Activated CD4-positive, alpha-beta T cell treated with anti-CD3 and anti-CD28 coated beads, Interleukin-2, amount 50 U/mL, for 48 hours (primary cell): ENCODE measurements around the gene CHD1.
"Not testable (repeated sequence)": the region's sequence is repeated elsewhere in the genome, so short reads cannot be mapped to it uniquely, and the experiment has no call there.

Source experiments
- DNase-seq, 2 experiments: peaks; one replicate each; pipeline ENCODE4 v3.0.0-alpha.2; 2020

The CHD1 gene

DNA sequence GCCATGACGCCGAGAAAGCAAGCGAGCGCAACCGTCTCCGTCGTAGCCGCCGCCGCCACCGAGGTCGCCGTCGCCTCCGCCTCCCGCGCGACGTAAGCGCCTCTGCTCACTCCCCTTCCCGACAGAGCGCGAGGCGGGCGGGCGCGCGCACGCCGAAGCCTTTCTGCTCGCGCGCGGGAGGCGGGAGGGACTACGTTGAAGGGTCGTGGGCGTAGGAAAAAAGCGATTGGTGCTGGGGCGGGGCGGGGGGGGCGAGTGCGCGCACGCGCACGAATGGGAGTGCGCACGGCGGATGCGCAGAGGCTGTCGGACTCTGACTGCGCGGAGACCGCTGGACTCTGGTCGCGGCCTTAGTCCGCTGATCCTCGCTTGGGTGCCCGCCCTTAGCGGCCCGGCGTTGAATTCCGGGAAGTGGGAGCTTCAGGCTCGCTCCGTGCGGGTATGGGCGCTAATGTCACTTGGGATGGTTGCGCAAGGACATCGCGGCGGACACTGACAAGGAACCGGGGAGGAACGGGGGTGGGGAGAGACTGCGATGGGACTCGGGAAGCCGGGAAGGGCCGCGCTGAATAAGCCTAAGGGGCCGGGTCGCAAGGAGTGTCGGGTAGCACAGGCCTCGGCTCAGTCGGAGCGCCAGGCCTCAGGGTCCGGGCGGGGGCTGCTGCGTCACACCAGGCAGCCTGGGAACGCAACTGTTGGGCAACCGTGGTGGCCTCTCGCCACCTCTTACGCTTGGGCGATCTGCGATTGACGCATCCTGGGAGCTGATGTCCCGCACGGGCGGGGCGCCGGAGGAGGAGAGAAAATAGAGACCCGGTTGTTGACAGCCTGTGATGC is at the start of gene CHD1:
CHD1 (minus strand) TSS at position 135 of the 837 bp plus-strand sequence. CDS start 2,621 bp downstream, outside the sequence.
- peak; percentile 92 to 94 for DNase-seq

- DNase-seq: no peak
Measured at GRCh38 chr5:98978528-98978927, 49.7 kb upstream of the CHD1 start.

DNA sequence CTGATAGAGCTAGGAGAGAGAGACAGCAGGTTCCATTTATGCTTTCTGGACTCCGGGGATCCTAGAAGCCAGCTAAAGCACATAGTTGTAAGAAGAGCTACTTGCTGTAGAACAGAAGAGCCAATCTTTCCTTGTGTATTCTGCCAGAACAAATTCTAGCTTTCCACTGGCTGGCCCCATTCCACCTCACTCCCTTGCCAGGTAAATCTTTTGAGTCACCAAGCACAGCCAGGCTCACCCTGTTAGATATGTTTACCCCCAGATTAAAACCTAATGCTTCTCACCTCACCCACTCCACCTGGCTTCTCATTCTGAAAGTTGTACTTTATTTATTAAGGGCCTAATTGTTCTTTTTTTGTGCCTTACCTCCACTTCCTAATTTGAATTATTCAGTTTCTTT is 48.9 kb upstream of the CHD1 start:
- no peak for DNase-seq

DNA sequence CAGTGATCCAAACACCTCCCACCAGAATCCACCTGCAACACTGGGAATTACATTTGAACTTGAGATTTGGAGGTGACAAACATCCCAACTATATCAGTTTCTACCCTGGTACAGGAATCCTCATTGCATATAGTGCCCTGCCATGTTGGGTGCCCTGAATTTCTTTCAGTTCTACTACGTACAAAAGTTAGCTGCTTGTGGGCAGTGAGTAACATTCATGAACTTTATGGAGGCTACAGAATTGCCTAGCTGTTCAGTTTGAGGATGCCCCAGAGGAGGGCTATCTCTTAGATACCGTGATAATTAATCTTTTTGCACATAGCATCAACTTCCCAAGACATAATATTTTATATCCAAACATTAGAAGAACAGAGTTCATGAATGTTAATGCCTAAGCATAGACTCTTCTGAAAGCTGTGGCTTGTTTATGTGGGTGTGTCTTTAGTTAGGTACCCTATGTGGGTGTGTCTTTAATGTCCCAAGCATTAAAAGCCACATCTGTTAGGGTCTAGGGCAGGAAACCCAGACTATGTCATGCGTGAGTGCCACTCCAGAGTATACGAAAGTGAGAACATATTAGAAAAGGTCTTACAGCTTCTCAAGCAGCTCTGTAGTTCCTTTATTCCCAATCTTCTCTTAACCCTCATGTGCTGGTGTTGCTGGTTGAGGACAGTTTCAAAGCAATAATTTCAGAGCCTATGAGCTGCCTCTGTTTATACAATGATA is 47.0 kb upstream of the CHD1 start:
- DNase-seq: no peak

DNA sequence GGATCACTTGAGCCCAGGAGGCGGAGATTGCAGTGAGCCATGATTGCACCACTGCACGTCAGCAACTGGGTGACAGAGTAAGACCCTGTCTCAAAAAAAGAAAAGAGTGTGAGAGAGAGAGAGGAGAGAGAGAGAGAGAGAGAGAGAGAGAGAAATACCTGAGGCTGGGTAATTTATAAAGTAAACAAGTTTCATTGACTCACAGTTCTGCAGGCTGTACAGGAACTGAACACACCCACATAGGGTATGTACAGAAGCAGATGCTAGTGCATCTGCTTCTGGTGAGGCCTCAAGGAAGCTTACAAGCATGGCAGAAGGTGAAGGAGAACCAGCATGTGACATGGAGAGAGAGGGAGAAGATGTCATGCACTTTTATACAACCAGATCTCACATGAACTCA is 46.4 kb upstream of the CHD1 start:
- no peak for DNase-seq

- no peak for DNase-seq
Measured at GRCh38 chr5:98969400-98969799, 40.6 kb upstream of the CHD1 start.

GRCh38 chr5:98968056-98968564 is 39.3 kb upstream of the CHD1 start:
- DNase-seq: no peak

GRCh38 chr5:98965226-98965625 is 36.4 kb upstream of the CHD1 start:
- DNase-seq: no peak

DNA sequence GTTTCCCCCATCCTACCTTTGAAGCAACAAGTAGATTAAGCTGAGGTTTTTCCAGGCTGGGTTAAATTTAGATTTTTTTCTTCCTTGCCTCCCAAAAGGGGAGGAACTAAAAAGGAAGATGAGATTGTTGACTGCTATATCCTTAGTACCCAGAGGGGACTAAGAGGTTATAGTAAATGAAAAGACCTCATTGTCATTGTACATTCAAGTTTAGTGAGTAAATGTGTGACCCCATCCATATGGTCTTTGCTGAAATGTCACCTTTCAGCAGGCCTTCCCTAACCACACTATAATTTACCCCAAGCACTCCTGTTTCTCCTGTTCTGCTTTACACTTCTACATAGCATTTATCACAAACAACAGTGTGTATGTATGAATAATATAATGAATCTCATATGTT is 35.8 kb upstream of the CHD1 start:
- no peak for DNase-seq

GRCh38 chr5:98963019-98963418 is 34.2 kb upstream of the CHD1 start:
- DNase-seq: no peak

DNA sequence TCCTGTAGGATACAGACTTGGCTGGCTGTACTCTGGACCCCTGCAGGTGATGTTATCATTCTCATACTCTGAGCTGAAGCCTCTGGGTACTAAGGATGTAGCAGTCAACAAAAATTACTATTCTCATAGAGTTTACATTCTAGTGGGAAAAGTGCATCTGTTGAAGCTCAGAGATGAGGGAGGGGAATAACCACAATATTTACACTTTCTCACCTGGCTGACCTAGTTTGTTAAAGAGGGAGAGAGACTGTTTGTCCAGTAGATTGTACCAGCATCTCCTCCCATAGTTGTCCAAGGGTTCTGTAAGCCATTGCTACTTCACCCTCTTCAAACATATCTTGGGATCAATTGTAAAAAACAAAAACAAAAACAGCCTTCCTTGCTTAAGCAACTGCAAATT is 33.8 kb upstream of the CHD1 start:
- no peak for DNase-seq

DNA sequence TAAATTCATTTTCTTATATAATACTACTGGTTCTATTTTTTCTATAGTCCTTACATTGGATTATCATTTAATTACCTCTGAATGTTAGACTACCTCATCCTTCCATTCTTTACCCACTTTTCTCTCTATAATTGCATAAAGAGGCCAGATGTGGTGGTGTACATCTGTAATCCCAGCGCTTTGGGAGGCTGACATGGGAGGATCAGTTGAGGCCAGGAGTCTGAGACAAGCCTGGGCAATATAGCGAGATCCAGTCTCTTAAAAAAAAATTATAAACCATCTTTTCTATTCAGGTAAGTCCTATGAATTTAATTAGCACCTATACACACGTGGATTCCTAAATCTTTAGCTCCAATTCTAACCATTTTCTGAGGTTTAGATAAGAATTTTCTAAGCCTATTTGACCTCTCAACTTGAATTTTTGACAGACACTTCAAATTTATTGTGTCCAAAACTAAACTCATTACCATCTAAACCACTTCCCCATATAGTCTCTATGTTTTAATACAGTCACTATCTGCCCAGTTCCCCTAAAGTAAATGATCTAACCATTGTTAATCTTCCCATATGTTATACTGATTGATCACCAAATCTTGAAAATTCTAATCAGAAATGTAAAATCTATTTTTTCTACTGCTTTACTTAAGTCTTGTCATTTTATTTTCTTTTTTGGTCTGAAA is 33.0 kb upstream of the CHD1 start:
- no peak for DNase-seq

DNA sequence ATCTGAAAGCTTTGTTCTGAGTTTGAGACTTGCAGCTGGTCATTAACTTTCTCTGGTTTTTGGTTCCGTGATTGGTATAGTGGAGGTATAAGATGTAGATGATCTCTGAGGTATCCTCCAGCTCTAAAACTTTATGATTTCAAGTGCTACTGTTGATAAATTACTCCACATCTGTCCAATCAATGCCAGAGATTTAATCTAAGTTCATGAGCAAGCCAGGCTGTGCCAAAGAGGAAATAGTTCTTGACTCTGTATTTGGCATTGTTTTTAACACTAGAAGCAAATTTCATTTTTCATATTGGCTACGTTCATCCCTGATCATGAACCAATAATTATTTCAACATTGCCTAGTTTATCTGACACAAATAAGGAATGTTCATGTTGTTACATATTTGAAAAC is 28.5 kb upstream of the CHD1 start:
- DNase-seq: no peak

GRCh38 chr5:98955888-98956287 is 27.1 kb upstream of the CHD1 start:
- not testable (repeated sequence) for DNase-seq

GRCh38 chr5:98955471-98955870 is 26.7 kb upstream of the CHD1 start:
- not testable (repeated sequence) for DNase-seq

DNA sequence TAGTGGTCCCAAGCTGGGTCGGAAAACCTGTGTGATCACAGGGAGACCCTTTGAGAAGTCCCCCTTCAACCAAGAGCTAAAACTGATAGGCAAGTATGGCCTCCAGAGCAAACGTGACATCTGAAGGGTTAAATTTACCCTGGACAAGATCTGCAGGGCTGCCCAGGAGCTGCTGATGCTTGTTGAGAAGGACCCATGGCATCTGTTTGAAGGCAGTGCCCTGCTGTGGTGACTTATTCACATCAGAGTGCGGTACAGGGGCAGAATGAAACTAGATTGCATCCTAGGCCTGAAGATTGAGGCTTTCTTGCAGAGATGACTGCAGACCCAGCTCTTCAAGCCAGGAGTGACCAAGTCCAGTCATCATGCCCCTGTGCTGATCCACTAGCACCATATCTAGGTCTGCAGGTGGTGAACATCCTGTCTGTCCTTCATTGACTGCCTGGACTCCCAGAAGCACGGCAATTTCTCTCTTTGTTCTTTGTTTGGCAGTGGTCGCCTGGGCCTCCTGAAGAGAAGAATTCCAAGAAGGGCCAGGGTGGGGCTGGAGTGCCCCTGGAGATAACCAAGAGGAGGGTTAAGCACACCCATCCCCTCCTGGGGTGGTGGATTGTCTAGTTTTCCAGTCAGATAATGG is 25.7 kb upstream of the CHD1 start:
- no peak for DNase-seq

- no peak for DNase-seq
Measured at GRCh38 chr5:98942847-98943246, 14.0 kb upstream of the CHD1 start.

DNA sequence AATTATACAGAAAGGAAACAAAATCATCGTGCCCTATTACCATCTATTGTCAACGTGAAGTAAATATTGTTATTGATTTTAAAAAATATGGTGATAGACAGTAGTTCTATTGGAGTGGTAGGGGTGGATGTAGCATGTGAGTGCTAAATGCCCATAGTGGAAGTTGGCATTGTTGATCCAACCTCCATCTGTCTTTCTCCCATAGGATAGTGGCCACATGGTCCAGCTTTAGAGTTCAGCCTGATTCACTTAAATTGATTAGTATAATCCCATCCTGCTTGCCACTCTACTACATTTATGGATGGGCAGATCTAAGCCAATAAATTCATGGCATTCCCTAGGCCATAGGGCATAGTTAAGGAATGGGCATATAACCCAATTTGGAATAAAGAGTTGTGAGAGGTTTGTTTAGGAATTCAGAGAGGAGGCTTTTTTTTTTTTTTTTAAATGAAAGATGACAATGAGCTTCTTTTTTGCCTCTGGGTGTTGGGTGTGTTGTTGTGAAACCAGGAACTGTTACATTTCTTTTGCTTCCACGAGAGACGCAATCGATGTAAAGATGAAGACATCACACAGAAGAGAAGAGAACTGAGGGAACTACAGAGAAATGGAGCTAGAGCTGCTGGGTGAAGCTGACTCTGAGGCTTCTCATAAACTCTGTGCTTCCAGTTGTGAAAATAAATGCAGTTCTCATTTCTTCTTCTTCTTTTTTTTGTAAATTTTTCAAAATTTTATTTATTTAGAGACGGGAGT is 12.5 kb upstream of the CHD1 start:
- DNase-seq: no peak

GRCh38 chr5:98940581-98940980 is 11.8 kb upstream of the CHD1 start:
- no peak for DNase-seq

- no peak for DNase-seq
Measured at GRCh38 chr5:98938464-98938863, 9.7 kb upstream of the CHD1 start.

- no peak for DNase-seq
Measured at GRCh38 chr5:98936948-98937715, 8.3 kb upstream of the CHD1 start.
